Right atrium auricular region (tissue), 2 donors: ENCODE measurements around the gene CAPN3. TPM values are rescaled to one million over a fixed set of nuclear protein-coding genes. Genes with fewer than 3 reads are reported as not detected.
A peak's percentile ranks its signal among the peaks of the same experiment; 100 is the strongest.

Source experiments
- DNase-seq: peaks from one replicate; pipeline ENCODE4 v3.0.0-alpha.2; 2019; ENCODE audit warnings: low spot score
- H3K27ac ChIP-seq, 2 donors: fragments of 200-600 bp; sonication (generic); 1 replicate in 1 of 2; 2 replicates in 1 of 2; pipeline ENCODE4 v1.5.1; 2016 to 2019
- H3K27me3 ChIP-seq, 2 donors: fragments of 200-600 bp; sonication (generic); one replicate each; pipeline versions ENCODE4 v1.5.1 to v1.6.0; 2017 to 2019
- H3K36me3 ChIP-seq: fragments of 200-600 bp; sonication (generic); one replicate; pipeline ENCODE4 v1.5.1; 2016
- H3K4me1 ChIP-seq, 2 donors: fragments of 200-600 bp; sonication (generic); one replicate each; pipeline versions ENCODE4 v1.5.1 to v1.6.0; 2017 to 2019
- H3K4me3 ChIP-seq, 2 donors: fragments of 200-600 bp; sonication (generic); 1 replicate in 1 of 2; 2 replicates in 1 of 2; pipeline ENCODE4 v1.5.1; 2017 to 2019; ENCODE audit warnings: mild to moderate bottlenecking in 1 of 2, moderate library complexity in 1 of 2
- H3K9me3 ChIP-seq, 2 donors: fragments of 200-600 bp; sonication (generic); one replicate each; pipeline ENCODE4 v1.5.1; 2019
- CTCF ChIP-seq, 2 donors: fragments of 200-600 bp; sonication (generic); IDR thresholded peaks; one replicate each; pipeline ENCODE4 v1.5.1; 2019; ENCODE audit warnings: antibody characterized with exemption in 2 of 2
- total RNA-seq, 2 donors: library from RNA; depleted of rRNA; stranded (reverse); fragments of >200 nt; gene quantifications; one replicate each; pipeline ENCODE4 v1.1.0, GENCODE V29; 2016

The CAPN3 gene
- total RNA-seq, 2 donors from 2014 or later, result 5.3 to 8.6 TPM

GRCh38 chr15:42359985-42360384 is 684 bp downstream of the CAPN3 start:
- TF ChIP-seq CTCF (IDR thresholded peaks at IDR 0.05), result no peak
- DNase-seq, result no peak
- Histone ChIP-seq H3K27me3 (no peaks in the 10 kb centered on the region), H3K9me3 (no peaks in the 10 kb centered on the region), H3K36me3 (no peaks in the 10 kb centered on the region), H3K4me1 (no peaks in the 10 kb centered on the region), H3K4me3 (peak overlapping the region; percentile 25 to 33), H3K27ac (peak overlapping the region; percentile 63 to 77)

- no peak overlapping the region for H3K4me3 ChIP-seq
- H3K36me3 ChIP-seq, result no peaks in the 10 kb centered on the region
- TF ChIP-seq CTCF (IDR thresholded peaks at IDR 0.05), result no peak
- H3K9me3 ChIP-seq, result no peaks in the 10 kb centered on the region
- peak overlapping the region in 1 of 2 donors; percentile 77 for H3K27ac ChIP-seq
- H3K27me3 ChIP-seq, result no peaks in the 10 kb centered on the region
- H3K4me1 ChIP-seq, result no peaks in the 10 kb centered on the region
- DNase-seq, result no peak
These were observed 1.3 kb downstream of the CAPN3 start for GRCh38 chr15:42360535-42361112.

- H3K27me3 ChIP-seq, result no peaks in the 10 kb centered on the region
- H3K9me3 ChIP-seq, result no peaks in the 10 kb centered on the region
- no peak for TF ChIP-seq CTCF (IDR thresholded peaks at IDR 0.05)
- H3K4me3 ChIP-seq, result no peak overlapping the region
- no peaks in the 10 kb centered on the region for H3K4me1 ChIP-seq
- no peak overlapping the region for H3K27ac ChIP-seq
- DNase-seq, result no peak
- no peaks in the 10 kb centered on the region for H3K36me3 ChIP-seq
These were observed 4.2 kb downstream of the CAPN3 start for GRCh38 chr15:42363487-42363886.

GRCh38 chr15:42363942-42364341 is 4.6 kb downstream of the CAPN3 start:
- DNase-seq, result no peak
- no peaks in the 10 kb centered on the region for H3K4me1 ChIP-seq

GRCh38 chr15:42364529-42364928 is 5.2 kb downstream of the CAPN3 start:
- Histone ChIP-seq H3K4me3 (no peak overlapping the region), H3K27me3 (no peaks in the 10 kb centered on the region), H3K9me3 (no peaks in the 10 kb centered on the region), H3K27ac (no peak overlapping the region), H3K36me3 (no peaks in the 10 kb centered on the region), H3K4me1 (no peaks in the 10 kb centered on the region)
- no peak for TF ChIP-seq CTCF (IDR thresholded peaks at IDR 0.05)
- no peak for DNase-seq

More at GRCh38 chr15:42363942-42364341, 4.6 kb downstream of the CAPN3 start:
- Histone ChIP-seq H3K27me3 (no peaks in the 10 kb centered on the region), H3K27ac (no peak overlapping the region), H3K9me3 (no peaks in the 10 kb centered on the region), H3K36me3 (no peaks in the 10 kb centered on the region), H3K4me3 (no peak overlapping the region)
- no peak for TF ChIP-seq CTCF (IDR thresholded peaks at IDR 0.05)

- H3K4me1 ChIP-seq, result no peaks in the 10 kb centered on the region
- H3K36me3 ChIP-seq, result no peaks in the 10 kb centered on the region
- no peaks in the 10 kb centered on the region for H3K27me3 ChIP-seq
- no peak for DNase-seq
- H3K27ac ChIP-seq, result no peak overlapping the region
- no peak overlapping the region for H3K4me3 ChIP-seq
- no peaks in the 10 kb centered on the region for H3K9me3 ChIP-seq
- TF ChIP-seq CTCF (IDR thresholded peaks at IDR 0.05), result no peak
These were observed 6.7 kb downstream of the CAPN3 start for GRCh38 chr15:42365921-42366550.
